ENCODE data around the gene SLC27A1. TPM values are rescaled to one million over a fixed set of nuclear protein-coding genes. Genes with fewer than 3 reads are reported as not detected.

Gene SLC27A1
- 7.9 and 8.7 TPM in 2 replicates for total RNA-seq (2014; rRNA removed; shearing (Covaris generic))

- DNase-seq (ENCODE audit: low read depth), result peak; percentile 99
Observed at GRCh38 chr19:17470068-17470841, at the start of gene SLC27A1. Gene SLC27A1 (plus strand): TSS chr19:17470524. CDS start chr19:17470541, 17 bp downstream.

GRCh38 chr19:17421942-17422341 is 48.4 kb upstream of the SLC27A1 start:
- no peak for DNase-seq (ENCODE audit: low read depth)

GRCh38 chr19:17423429-17424208 is 46.7 kb upstream of the SLC27A1 start:
- no peak for DNase-seq (ENCODE audit: low read depth)

- DNase-seq (ENCODE audit: low read depth), result no peak
Observed at GRCh38 chr19:17424743-17425365, 45.5 kb upstream of the SLC27A1 start.

GRCh38 chr19:17429641-17430113 is 40.6 kb upstream of the SLC27A1 start:
- DNase-seq (ENCODE audit: low read depth), result no peak

- no peak for DNase-seq (ENCODE audit: low read depth)
Observed at GRCh38 chr19:17431417-17431816, 38.9 kb upstream of the SLC27A1 start.

- DNase-seq (ENCODE audit: low read depth), result no peak
Observed at GRCh38 chr19:17435218-17435617, 35.1 kb upstream of the SLC27A1 start.

GRCh38 chr19:17436094-17436873 is 34.0 kb upstream of the SLC27A1 start:
- DNase-seq (ENCODE audit: low read depth), result no peak

- no peak for DNase-seq (ENCODE audit: low read depth)
Observed at GRCh38 chr19:17436874-17437267, 33.5 kb upstream of the SLC27A1 start.

- peak; percentile 40 for DNase-seq (ENCODE audit: low read depth)
Observed at GRCh38 chr19:17441241-17442021, 28.9 kb upstream of the SLC27A1 start.

GRCh38 chr19:17445526-17446165 is 24.7 kb upstream of the SLC27A1 start:
- no peak for DNase-seq (ENCODE audit: low read depth)

- DNase-seq (ENCODE audit: low read depth), result no peak
Observed at GRCh38 chr19:17447704-17448130, 22.6 kb upstream of the SLC27A1 start.

- DNase-seq (ENCODE audit: low read depth), result peak; percentile 31
Observed at GRCh38 chr19:17448131-17448967, 22.0 kb upstream of the SLC27A1 start, which contains the start of gene TMEM221. Gene TMEM221 (minus strand): TSS chr19:17448668. CDS start chr19:17448462, 206 bp downstream.

- DNase-seq (ENCODE audit: low read depth), result peak; percentile 31
Observed at GRCh38 chr19:17450264-17451075, 19.9 kb upstream of the SLC27A1 start.

GRCh38 chr19:17451820-17452219 is 18.5 kb upstream of the SLC27A1 start:
- no peak for DNase-seq (ENCODE audit: low read depth)

GRCh38 chr19:17454576-17455071 is 15.7 kb upstream of the SLC27A1 start:
- no peak for DNase-seq (ENCODE audit: low read depth)

- DNase-seq (ENCODE audit: low read depth), result no peak
Observed at GRCh38 chr19:17455308-17456123, 14.8 kb upstream of the SLC27A1 start.
